H9 (cell line): ENCODE measurements around the gene MXRA7. TPM values are rescaled to one million over a fixed set of nuclear protein-coding genes. Genes with fewer than 3 reads are reported as not detected.

Source experiments
- DNase-seq: peaks from one replicate; pipeline ENCODE4 v3.0.0-alpha.2; 2017
- H2AFZ ChIP-seq: one replicate; pipeline ENCODE4 v1.6.1; 2013; ENCODE audit warnings: mild to moderate bottlenecking, low read length, control low read depth, moderate library complexity
- H2AK5ac ChIP-seq: 2 replicates; pipeline ENCODE4 v1.6.1; 2013; ENCODE audit warnings: low read length, control low read depth, mixed read lengths; ENCODE audit not compliant: insufficient read length
- H2BK120ac ChIP-seq: one replicate; pipeline ENCODE4 v1.6.1; 2013; ENCODE audit warnings: low read depth, mild to moderate bottlenecking, low read length, control low read depth, inconsistent platforms; ENCODE audit not compliant: poor library complexity, severe bottlenecking
- H2BK12ac ChIP-seq: 2 replicates; pipeline ENCODE4 v1.6.1; 2013; ENCODE audit warnings: low read length, control low read depth, mixed read lengths, low read depth; ENCODE audit not compliant: insufficient read length
- H2BK15ac ChIP-seq: 2 replicates; pipeline ENCODE4 v1.6.1; 2013; ENCODE audit warnings: low read depth, low read length, control low read depth
- H2BK20ac ChIP-seq: one replicate; pipeline ENCODE4 v1.6.1; 2013; ENCODE audit warnings: low read depth, mild to moderate bottlenecking, low read length, control low read depth, inconsistent platforms; ENCODE audit not compliant: poor library complexity, severe bottlenecking
- H2BK5ac ChIP-seq: 2 replicates; pipeline ENCODE4 v1.6.1; 2013; ENCODE audit warnings: low read length, control low read depth, mixed read lengths; ENCODE audit not compliant: insufficient read length
- H3K14ac ChIP-seq: 2 replicates; pipeline ENCODE4 v1.6.1; 2013; ENCODE audit warnings: low read length, control low read depth; ENCODE audit not compliant: insufficient read depth
- H3K18ac ChIP-seq: 2 replicates; pipeline ENCODE4 v1.6.1; 2013; ENCODE audit warnings: low read depth, mild to moderate bottlenecking, mixed read lengths, low read length, control low read depth; ENCODE audit not compliant: insufficient read length
- H3K23ac ChIP-seq: 2 replicates; pipeline ENCODE4 v1.6.1; 2013; ENCODE audit warnings: low read length, control low read depth, mixed read lengths, low read depth; ENCODE audit not compliant: insufficient read length
- H3K23me2 ChIP-seq: 2 replicates; pipeline ENCODE4 v1.6.1; 2013; ENCODE audit warnings: low read depth, mild to moderate bottlenecking, mixed read lengths, low read length, control low read depth; ENCODE audit not compliant: insufficient read length, poor library complexity, severe bottlenecking
- H3K27ac ChIP-seq: 2 replicates; pipeline ENCODE4 v1.5.1; 2013; ENCODE audit warnings: low read length, control low read depth, mixed read lengths, low read depth; ENCODE audit not compliant: insufficient read length
- H3K27me3 ChIP-seq: 2 replicates; pipeline ENCODE4 v1.6.1; 2013; ENCODE audit warnings: low read length, control low read depth, inconsistent platforms; ENCODE audit not compliant: insufficient read depth
- H3K4ac ChIP-seq: 2 replicates; pipeline ENCODE4 v1.6.1; 2013; ENCODE audit warnings: low read depth, mild to moderate bottlenecking, control low read depth, inconsistent platforms, low read length, moderate library complexity
- H3K4me1 ChIP-seq: 2 replicates; pipeline ENCODE4 v1.6.1; 2013; ENCODE audit warnings: low read length, control low read depth, inconsistent platforms; ENCODE audit not compliant: insufficient read depth
- H3K4me2 ChIP-seq: 2 replicates; pipeline ENCODE4 v1.6.1; 2013; ENCODE audit warnings: low read length, control low read depth, mixed read lengths; ENCODE audit not compliant: insufficient read length, insufficient read depth
- H3K56ac ChIP-seq: 2 replicates; pipeline ENCODE4 v1.6.1; 2013; ENCODE audit warnings: low read depth, mild to moderate bottlenecking, mixed read lengths, low read length, control low read depth; ENCODE audit not compliant: insufficient read length
- H3K79me1 ChIP-seq: 2 replicates; pipeline ENCODE4 v1.6.1; 2013; ENCODE audit warnings: low read depth, mild to moderate bottlenecking, moderate library complexity, low read length, control low read depth, inconsistent platforms; ENCODE audit not compliant: insufficient read depth, poor library complexity, severe bottlenecking
- H3K79me2 ChIP-seq: 2 replicates; pipeline ENCODE4 v1.6.1; 2013; ENCODE audit warnings: low read length, control low read depth, inconsistent platforms; ENCODE audit not compliant: insufficient read depth
- H3K9ac ChIP-seq: 2 replicates; pipeline ENCODE4 v1.6.1; 2013; ENCODE audit warnings: low read length, control low read depth, mixed read lengths; ENCODE audit not compliant: insufficient read length; ENCODE audit errors: extremely low read depth
- H3K9me3 ChIP-seq: one replicate; pipeline ENCODE4 v1.6.1; 2013; ENCODE audit warnings: low read depth, low read length, inconsistent platforms; ENCODE audit not compliant: control insufficient read depth
- H3T11ph ChIP-seq: one replicate; pipeline ENCODE4 v1.6.1; 2013; ENCODE audit warnings: mild to moderate bottlenecking, low read length, control low read depth, inconsistent platforms
- H4K20me1 ChIP-seq: one replicate; pipeline ENCODE4 v1.6.1; 2013; ENCODE audit not compliant: control insufficient read depth, insufficient read length, insufficient read depth
- H4K5ac ChIP-seq: 2 replicates; pipeline ENCODE4 v1.6.1; 2013; ENCODE audit warnings: low read depth, mild to moderate bottlenecking, mixed read lengths, low read length, control low read depth; ENCODE audit not compliant: insufficient read length
- H4K8ac ChIP-seq: replicated peaks from 2 replicates; pipeline ENCODE4 v1.6.1; 2013; ENCODE audit warnings: low read length, control low read depth, mixed read lengths, low read depth; ENCODE audit not compliant: insufficient read length
- H4K91ac ChIP-seq: 2 replicates; pipeline ENCODE4 v1.6.1; 2013; ENCODE audit warnings: low read depth, mild to moderate bottlenecking, moderate library complexity, mixed read lengths, low read length, control low read depth; ENCODE audit not compliant: insufficient read length
- H3K27ac Mint-ChIP-seq, 3 experiments: 2 replicates in 2 of 3; 3 replicates in 1 of 3; pipeline ENCODE4 v1.8.0; 2020 to 2021; ENCODE audit warnings: mixed read lengths in 3 of 3, mild to moderate bottlenecking in 1 of 3, moderate library complexity in 1 of 3
- H3K27me3 Mint-ChIP-seq: 2 replicates; pipeline ENCODE4 v1.8.0; 2021; ENCODE audit warnings: low read depth, mild to moderate bottlenecking, moderate library complexity, mixed read lengths
- H3K36me3 Mint-ChIP-seq, 3 experiments: 2 replicates in 2 of 3; 3 replicates in 1 of 3; pipeline ENCODE4 v1.8.0; 2020 to 2021; ENCODE audit warnings: low read depth in 3 of 3, mixed read lengths in 3 of 3; ENCODE audit not compliant: insufficient read depth in 1 of 3
- H3K4me1 Mint-ChIP-seq, 2 experiments: 2 replicates each; pipeline ENCODE4 v1.8.0; 2020; ENCODE audit warnings: mixed read lengths in 2 of 2
- H3K4me3 Mint-ChIP-seq, 2 experiments: 2 replicates in 1 of 2; 3 replicates in 1 of 2; pipeline ENCODE4 v1.8.0; 2020 to 2021; ENCODE audit warnings: mild to moderate bottlenecking in 2 of 2, mixed read lengths in 2 of 2, moderate library complexity in 1 of 2
- H3K9me3 Mint-ChIP-seq, 2 experiments: 2 replicates in 1 of 2; 3 replicates in 1 of 2; pipeline ENCODE4 v1.8.0; 2020; ENCODE audit warnings: mild to moderate bottlenecking in 2 of 2, mixed read lengths in 2 of 2, moderate library complexity in 1 of 2
- WGBS: extraction: QIAGEN DNeasy Blood & Tissue Kit; methylation state at CpG from one replicate; pipeline ENCODE4 v1.1.7; 2013; ENCODE audit warnings: missing lambda C conversion rate, low lambda C conversion rate, mixed read lengths; ENCODE audit not compliant: insufficient read length; ENCODE audit errors: extremely low coverage; 5-methylcytosine and 5-hydroxymethylcytosine counted together
- total RNA-seq: library from RNA; stranded (reverse); gene quantifications from 2 replicates; pipeline ENCODE4 v1.2.1, GENCODE V29; 2021
- TF ChIP-seq, protein P1 (sequence below): fragments of 200-600 bp; sonication (generic); conservative IDR thresholded peaks from 3 replicates; pipeline ENCODE4 v1.8.0; 2021; ENCODE audit warnings: antibody characterized with exemption, mild to moderate bottlenecking

The MXRA7 gene
- total RNA-seq, 1 experiment from 2014 or later, result 28.2 TPM

- Mint-ChIP-seq H3K9me3 (no peaks in the 10 kb centered on the region), H3K4me1 (peaks cover 18 to 22% of the 10 kb centered on the region in 2 experiments), H3K36me3 (no peaks in the 10 kb centered on the region), H3K4me3 (peak overlapping the region in 1 of 2 experiments; percentile 7; a peak in 2 of 5 replicates), H3K27ac (no peak overlapping the region), H3K27me3 (no peaks in the 10 kb centered on the region; the same call in 1 of the 2 replicates)
- H4K91ac ChIP-seq, result no peak overlapping the region
- no peak overlapping the region for H3K9ac ChIP-seq
- no peak overlapping the region for H4K8ac ChIP-seq
- no peak overlapping the region for H3K56ac ChIP-seq
- no peaks in the 10 kb centered on the region for H3K27me3 ChIP-seq
- no peak overlapping the region for H3K18ac ChIP-seq
- H3K79me2 ChIP-seq, result no peaks in the 10 kb centered on the region
- no peak overlapping the region for H3T11ph ChIP-seq
- H3K27ac ChIP-seq, result no peak overlapping the region
- H3K9me3 ChIP-seq, result no peaks in the 10 kb centered on the region
- no CpG with 5 or more reads among the region's 5 CpGs for WGBS
- H4K20me1 ChIP-seq, result peaks cover 2% of the 10 kb centered on the region
- H4K5ac ChIP-seq, result no peak overlapping the region
- H3K4me1 ChIP-seq, result peaks cover 5% of the 10 kb centered on the region
- no peak overlapping the region for H3K23ac ChIP-seq
- H3K23me2 ChIP-seq, result peaks cover 4% of the 10 kb centered on the region
- no peak overlapping the region for H2BK120ac ChIP-seq
- no peak overlapping the region for H3K4ac ChIP-seq
- no peak overlapping the region for H2BK15ac ChIP-seq
- no peak overlapping the region for H2AFZ ChIP-seq
- H3K14ac ChIP-seq, result no peak overlapping the region
- no peak overlapping the region for H2BK12ac ChIP-seq
- H2AK5ac ChIP-seq, result no peak overlapping the region
- no peak overlapping the region for H3K4me2 ChIP-seq
- no peaks in the 10 kb centered on the region for H3K79me1 ChIP-seq
- TF ChIP-seq, protein P1, sequence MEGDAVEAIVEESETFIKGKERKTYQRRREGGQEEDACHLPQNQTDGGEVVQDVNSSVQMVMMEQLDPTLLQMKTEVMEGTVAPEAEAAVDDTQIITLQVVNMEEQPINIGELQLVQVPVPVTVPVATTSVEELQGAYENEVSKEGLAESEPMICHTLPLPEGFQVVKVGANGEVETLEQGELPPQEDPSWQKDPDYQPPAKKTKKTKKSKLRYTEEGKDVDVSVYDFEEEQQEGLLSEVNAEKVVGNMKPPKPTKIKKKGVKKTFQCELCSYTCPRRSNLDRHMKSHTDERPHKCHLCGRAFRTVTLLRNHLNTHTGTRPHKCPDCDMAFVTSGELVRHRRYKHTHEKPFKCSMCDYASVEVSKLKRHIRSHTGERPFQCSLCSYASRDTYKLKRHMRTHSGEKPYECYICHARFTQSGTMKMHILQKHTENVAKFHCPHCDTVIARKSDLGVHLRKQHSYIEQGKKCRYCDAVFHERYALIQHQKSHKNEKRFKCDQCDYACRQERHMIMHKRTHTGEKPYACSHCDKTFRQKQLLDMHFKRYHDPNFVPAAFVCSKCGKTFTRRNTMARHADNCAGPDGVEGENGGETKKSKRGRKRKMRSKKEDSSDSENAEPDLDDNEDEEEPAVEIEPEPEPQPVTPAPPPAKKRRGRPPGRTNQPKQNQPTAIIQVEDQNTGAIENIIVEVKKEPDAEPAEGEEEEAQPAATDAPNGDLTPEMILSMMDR, result no peak
- no peak for DNase-seq
- no peak overlapping the region for H2BK20ac ChIP-seq
- H2BK5ac ChIP-seq, result no peak overlapping the region
Observed at GRCh38 chr17:76673729-76674128, 37.0 kb downstream of the MXRA7 start.
